Fibroblast of lung (primary cell): Measurements from ENCODE around the gene LIMCH1. TPM values are rescaled to one million over a fixed set of nuclear protein-coding genes. Genes with fewer than 3 reads are reported as not detected.

ENCODE experiments used
- DNase-seq, 2 donors: peaks; one replicate each; pipeline versions ENCODE4 v3.0.0 to v3.0.0-alpha.2; 2010; ENCODE audit warnings: low read depth in 2 of 2
- H2AFZ ChIP-seq: 2 replicates; pipeline ENCODE4 v1.5.1; 2012; ENCODE audit warnings: low read length, control low read depth, inconsistent platforms
- H3K27ac ChIP-seq: 2 replicates; pipeline ENCODE4 v1.5.1; 2011; ENCODE audit warnings: low read length, control low read depth; ENCODE audit not compliant: insufficient read depth
- H3K27me3 ChIP-seq: 2 replicates; pipeline ENCODE4 v1.5.1; 2011; ENCODE audit warnings: mild to moderate bottlenecking, low read length; ENCODE audit not compliant: control insufficient read depth, insufficient read depth
- H3K36me3 ChIP-seq: 2 replicates; pipeline ENCODE4 v1.5.1; 2011; ENCODE audit warnings: low read length; ENCODE audit not compliant: control insufficient read depth, insufficient read depth
- H3K4me1 ChIP-seq: 2 replicates; pipeline ENCODE4 v1.5.1; 2011; ENCODE audit warnings: low read length; ENCODE audit not compliant: control insufficient read depth, insufficient read depth; ENCODE audit errors: extremely low read depth
- H3K4me2 ChIP-seq: 2 replicates; pipeline ENCODE4 v1.5.1; 2011; ENCODE audit warnings: low read length, control low read depth; ENCODE audit not compliant: insufficient read depth; ENCODE audit errors: extremely low read depth
- H3K4me3 ChIP-seq, 4 experiments: fragments of 200-600 bp in 1 of 4; sonication (generic) in 1 of 4; replicated peaks in 1 of 4; 2 replicates each; pipeline ENCODE4 v1.5.1; 2011 to 2016; ENCODE audit warnings: low read length in 4 of 4, low read depth in 3 of 4, mild to moderate bottlenecking in 3 of 4, control low read depth in 2 of 4, inconsistent platforms in 1 of 4, mixed read lengths in 1 of 4; ENCODE audit not compliant: insufficient read depth in 1 of 4; ENCODE audit errors: control extremely low read depth in 1 of 4
- H3K79me2 ChIP-seq: 2 replicates; pipeline ENCODE4 v1.5.1; 2012; ENCODE audit warnings: mild to moderate bottlenecking, low read length, inconsistent platforms; ENCODE audit not compliant: control insufficient read depth, insufficient read depth
- H3K9ac ChIP-seq: 2 replicates; pipeline ENCODE4 v1.5.1; 2011; ENCODE audit warnings: mild to moderate bottlenecking, low read length, control low read depth; ENCODE audit not compliant: insufficient read depth
- H3K9me3 ChIP-seq: 2 replicates; pipeline ENCODE4 v1.5.1; 2012; ENCODE audit warnings: low read depth, low read length; ENCODE audit not compliant: control insufficient read depth, insufficient read depth
- H4K20me1 ChIP-seq: 2 replicates; pipeline ENCODE4 v1.5.1; 2011; ENCODE audit warnings: low read length; ENCODE audit not compliant: control insufficient read depth, insufficient read depth; ENCODE audit errors: extremely low read depth
- EZH2 ChIP-seq: IDR thresholded peaks from 2 replicates; pipeline ENCODE4 v1.5.1; 2012; ENCODE audit warnings: low read length, control low read depth, mild to moderate bottlenecking; ENCODE audit errors: missing control alignments
- polyA plus RNA-seq, 2 donors: library from polyadenylated mRNA; depleted of rRNA in 1 of 2; stranded (reverse) in 1 of 2; unstranded in 1 of 2; fragments of >200 nt; gene quantifications; 2 replicates each; pipeline ENCODE4 v1.2.1, GENCODE V29; 2011 to 2012; ENCODE audit warnings: missing spikeins in 1 of 2
- total RNA-seq: library from RNA; depleted of rRNA; stranded (reverse); fragments of >200 nt; gene quantifications from 2 replicates; pipeline ENCODE4 v1.2.1, GENCODE V29; 2014
- TF ChIP-seq, protein P1 (sequence below), 2 donors: IDR thresholded peaks in 1 of 2; conservative IDR thresholded peaks in 1 of 2; 1 replicate in 1 of 2; 2 replicates in 1 of 2; pipeline ENCODE4 v1.5.1; 2011 to 2012; ENCODE audit warnings: low read length in 2 of 2, control low read depth in 1 of 2, inconsistent platforms in 1 of 2, low read depth in 1 of 2, mild to moderate bottlenecking in 1 of 2

Gene LIMCH1
- total and polyA plus RNA-seq, 2 donors (not counting 1 experiment from before 2014, with no cell fraction given) = 2.8 to 4.6 TPM

DNA sequence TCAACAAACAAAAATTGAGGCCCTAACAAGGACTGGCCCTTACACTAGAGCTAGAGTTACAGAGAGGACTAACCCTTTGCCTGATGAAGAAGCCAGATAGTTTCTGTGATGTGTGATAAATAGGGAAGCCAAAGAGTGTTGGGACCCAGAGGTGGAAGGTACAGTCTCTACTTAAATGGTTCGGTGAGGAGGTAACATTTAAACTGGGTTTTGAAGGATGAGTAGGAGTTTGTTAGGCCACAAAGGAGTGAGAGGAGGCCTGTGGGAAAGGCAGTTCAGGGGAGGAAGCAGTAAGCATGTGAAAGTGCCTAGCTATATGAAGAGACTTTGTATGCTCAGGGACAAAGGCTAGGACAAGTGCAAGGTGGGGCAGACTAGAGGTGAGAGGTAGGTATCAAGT, 23.8 kb upstream of the LIMCH1 start:
- no peak overlapping the region for H3K9ac ChIP-seq
- H3K4me3 ChIP-seq = no peak overlapping the region
- H3K4me1 ChIP-seq = no peaks in the 10 kb centered on the region
- no peaks in the 10 kb centered on the region for H3K79me2 ChIP-seq
- TF ChIP-seq, protein P1, sequence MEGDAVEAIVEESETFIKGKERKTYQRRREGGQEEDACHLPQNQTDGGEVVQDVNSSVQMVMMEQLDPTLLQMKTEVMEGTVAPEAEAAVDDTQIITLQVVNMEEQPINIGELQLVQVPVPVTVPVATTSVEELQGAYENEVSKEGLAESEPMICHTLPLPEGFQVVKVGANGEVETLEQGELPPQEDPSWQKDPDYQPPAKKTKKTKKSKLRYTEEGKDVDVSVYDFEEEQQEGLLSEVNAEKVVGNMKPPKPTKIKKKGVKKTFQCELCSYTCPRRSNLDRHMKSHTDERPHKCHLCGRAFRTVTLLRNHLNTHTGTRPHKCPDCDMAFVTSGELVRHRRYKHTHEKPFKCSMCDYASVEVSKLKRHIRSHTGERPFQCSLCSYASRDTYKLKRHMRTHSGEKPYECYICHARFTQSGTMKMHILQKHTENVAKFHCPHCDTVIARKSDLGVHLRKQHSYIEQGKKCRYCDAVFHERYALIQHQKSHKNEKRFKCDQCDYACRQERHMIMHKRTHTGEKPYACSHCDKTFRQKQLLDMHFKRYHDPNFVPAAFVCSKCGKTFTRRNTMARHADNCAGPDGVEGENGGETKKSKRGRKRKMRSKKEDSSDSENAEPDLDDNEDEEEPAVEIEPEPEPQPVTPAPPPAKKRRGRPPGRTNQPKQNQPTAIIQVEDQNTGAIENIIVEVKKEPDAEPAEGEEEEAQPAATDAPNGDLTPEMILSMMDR (conservative IDR thresholded peaks at IDR 0.05 in 1 of 2, IDR thresholded peaks at IDR 0.05 in 1 of 2; ENCODE audit: low read depth in 1 of 2, low read length in 2 of 2) = no peak
- TF ChIP-seq EZH2 = no peak
- H4K20me1 ChIP-seq = no peaks in the 10 kb centered on the region
- H2AFZ ChIP-seq = no peak overlapping the region
- H3K9me3 ChIP-seq = no peaks in the 10 kb centered on the region
- no peak overlapping the region for H3K27ac ChIP-seq
- DNase-seq = no peak
- no peaks in the 10 kb centered on the region for H3K27me3 ChIP-seq
- no peak overlapping the region for H3K4me2 ChIP-seq
- H3K36me3 ChIP-seq = no peaks in the 10 kb centered on the region

DNA sequence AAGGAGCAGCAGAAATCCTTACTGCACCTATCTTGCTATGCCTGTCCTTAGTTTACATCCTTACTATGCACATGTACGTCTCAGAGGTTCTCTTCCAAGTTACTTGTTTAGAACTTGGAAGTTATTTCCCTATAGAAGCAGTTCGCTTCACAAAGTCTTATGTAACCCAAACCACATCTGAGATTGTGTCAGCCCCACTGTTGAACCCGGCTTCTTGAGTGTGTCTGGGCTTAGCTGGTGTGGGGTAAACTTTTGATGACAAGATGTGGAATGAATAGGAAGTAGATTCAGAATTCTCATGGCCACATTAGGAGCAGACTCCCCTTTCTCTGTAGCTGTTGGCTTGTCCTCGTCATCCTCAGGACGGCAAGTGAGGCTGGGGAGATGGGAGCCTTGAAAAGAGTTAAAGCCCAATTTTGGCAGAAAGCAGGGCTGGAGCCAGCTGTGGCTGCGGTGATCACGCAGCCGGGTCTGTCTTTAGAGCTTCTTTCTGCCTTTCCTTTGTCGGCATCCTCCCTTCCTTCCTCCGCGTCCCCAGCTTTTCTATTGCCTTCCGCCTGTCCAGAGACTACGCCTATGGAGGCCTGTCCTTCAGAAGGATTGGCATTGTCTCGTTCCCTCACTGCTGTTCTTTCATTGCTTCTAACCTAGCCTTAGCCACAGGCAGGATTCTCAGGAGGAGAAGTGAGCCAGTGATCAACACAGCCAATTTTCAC, 23.0 kb upstream of the LIMCH1 start:
- no peaks in the 10 kb centered on the region for H3K4me1 ChIP-seq
- H3K27me3 ChIP-seq = no peaks in the 10 kb centered on the region
- H4K20me1 ChIP-seq = no peaks in the 10 kb centered on the region
- no peak overlapping the region for H2AFZ ChIP-seq
- no peak for DNase-seq
- no peak overlapping the region for H3K9ac ChIP-seq
- no peak overlapping the region for H3K4me3 ChIP-seq
- no peaks in the 10 kb centered on the region for H3K79me2 ChIP-seq
- TF ChIP-seq, protein P1 (conservative IDR thresholded peaks at IDR 0.05 in 1 of 2, IDR thresholded peaks at IDR 0.05 in 1 of 2; ENCODE audit: low read depth in 1 of 2, low read length in 2 of 2) = no peak
- no peak for TF ChIP-seq EZH2
- H3K4me2 ChIP-seq = no peak overlapping the region
- no peak overlapping the region for H3K27ac ChIP-seq
- no peaks in the 10 kb centered on the region for H3K36me3 ChIP-seq
- no peaks in the 10 kb centered on the region for H3K9me3 ChIP-seq

DNA sequence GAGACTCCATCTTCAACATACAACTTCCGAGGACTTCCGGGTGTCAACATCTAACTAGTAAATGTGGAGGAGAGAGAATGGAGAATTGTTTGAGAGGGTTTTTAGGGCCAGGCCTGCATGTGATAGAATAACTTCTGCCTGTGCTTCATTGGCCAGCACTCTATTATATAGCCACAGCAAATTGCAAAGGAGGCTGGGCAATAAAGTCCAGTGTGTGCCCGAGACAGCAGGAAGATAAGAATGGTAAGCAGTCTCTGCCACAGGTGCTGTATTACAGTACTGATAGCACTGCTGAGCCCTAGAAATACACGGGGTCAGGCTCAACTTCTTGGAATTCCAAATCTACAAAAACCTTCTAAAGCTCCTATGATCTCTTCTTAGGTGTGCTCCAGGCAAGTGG, 20.8 kb upstream of the LIMCH1 start:
- Histone ChIP-seq H3K79me2 (no peaks in the 10 kb centered on the region), H3K4me1 (no peaks in the 10 kb centered on the region), H4K20me1 (no peaks in the 10 kb centered on the region), H3K27me3 (no peaks in the 10 kb centered on the region), H3K27ac (no peak overlapping the region), H3K9ac (no peak overlapping the region), H3K9me3 (no peaks in the 10 kb centered on the region), H3K4me2 (no peak overlapping the region), H3K36me3 (no peaks in the 10 kb centered on the region), H3K4me3 (no peak overlapping the region), H2AFZ (no peak overlapping the region)
- no peak for DNase-seq
- TF ChIP-seq EZH2 = no peak
- TF ChIP-seq, protein P1 (conservative IDR thresholded peaks at IDR 0.05 in 1 of 2, IDR thresholded peaks at IDR 0.05 in 1 of 2; ENCODE audit: low read depth in 1 of 2, low read length in 2 of 2) = no peak
